Activated naive CD8-positive, alpha-beta T cell (primary cell): ENCODE measurements around the gene AOPEP.

Source experiments
- H3K27ac Mint-ChIP-seq: one replicate; pipeline ENCODE4 v1.8.0; 2021; ENCODE audit warnings: mixed read lengths
- H3K27me3 Mint-ChIP-seq: one replicate; pipeline ENCODE4 v1.8.0; 2021; ENCODE audit warnings: mixed read lengths
- H3K36me3 Mint-ChIP-seq: one replicate; pipeline ENCODE4 v1.8.0; 2021; ENCODE audit warnings: mixed read lengths
- H3K4me1 Mint-ChIP-seq: one replicate; pipeline ENCODE4 v1.8.0; 2021; ENCODE audit warnings: low read depth, mixed read lengths
- H3K4me3 Mint-ChIP-seq: one replicate; pipeline ENCODE4 v1.8.0; 2021; ENCODE audit warnings: mild to moderate bottlenecking, mixed read lengths
- H3K9me3 Mint-ChIP-seq: one replicate; pipeline ENCODE4 v1.8.0; 2021; ENCODE audit warnings: low read depth, mixed read lengths

AOPEP gene

GRCh38 chr9:95001720-95002119 lies 275.2 kb downstream of the AOPEP start:
- H3K27me3 Mint-ChIP-seq: peaks cover 28% of the 10 kb centered on the region
- H3K9me3 Mint-ChIP-seq: no peaks in the 10 kb centered on the region
- H3K36me3 Mint-ChIP-seq: peaks cover 9% of the 10 kb centered on the region
- H3K4me1 Mint-ChIP-seq: peaks cover 11% of the 10 kb centered on the region
- H3K27ac Mint-ChIP-seq: no peak overlapping the region
- H3K4me3 Mint-ChIP-seq: no peak overlapping the region

DNA sequence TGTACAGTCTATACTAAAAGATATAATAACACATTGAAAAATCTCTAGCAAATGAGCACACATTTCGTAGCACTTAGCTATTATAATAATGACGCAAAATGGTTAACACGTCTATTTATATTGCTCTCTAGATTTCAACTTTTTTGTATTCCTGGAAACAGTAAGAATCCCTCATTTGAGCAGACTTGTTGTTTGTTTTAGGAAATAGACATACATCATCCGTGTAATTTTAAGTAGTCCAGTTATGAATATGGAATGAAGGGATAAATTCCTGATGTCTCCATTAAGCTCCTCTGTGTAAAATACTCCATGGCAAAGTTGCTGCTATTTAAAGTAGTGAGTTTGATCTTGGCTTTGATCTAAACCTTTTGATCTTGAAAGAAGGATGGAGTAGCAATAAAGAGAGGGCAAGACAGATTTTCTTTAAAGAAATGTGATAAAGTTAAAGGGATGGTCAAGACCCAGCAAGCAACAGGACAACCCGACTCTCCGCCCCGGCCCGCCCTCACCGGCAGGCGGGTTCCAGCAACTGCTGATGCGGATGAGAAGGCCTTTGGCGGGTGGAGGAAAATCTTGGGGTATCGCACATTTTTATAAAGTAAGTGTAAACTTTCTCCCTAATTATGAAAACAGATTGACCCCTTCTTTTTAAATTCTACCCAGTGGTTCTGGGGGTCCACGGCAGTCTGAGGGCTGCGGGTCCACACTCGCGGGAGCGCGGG lies 277.4 kb downstream of the AOPEP start:
- H3K27ac Mint-ChIP-seq: no peak overlapping the region
- peaks cover 18% of the 10 kb centered on the region for H3K4me1 Mint-ChIP-seq
- no peaks in the 10 kb centered on the region for H3K9me3 Mint-ChIP-seq
- H3K4me3 Mint-ChIP-seq: peak overlapping the region; percentile 87
- peaks cover 21% of the 10 kb centered on the region for H3K27me3 Mint-ChIP-seq
- H3K36me3 Mint-ChIP-seq: peaks cover 10% of the 10 kb centered on the region

- Mint-ChIP-seq H3K4me1 (peaks cover 18% of the 10 kb centered on the region), H3K9me3 (no peaks in the 10 kb centered on the region), H3K4me3 (no peak overlapping the region), H3K27me3 (peaks cover 21% of the 10 kb centered on the region), H3K27ac (no peak overlapping the region), H3K36me3 (peaks cover 7% of the 10 kb centered on the region)
Measured at GRCh38 chr9:95004411-95005277, 278.1 kb downstream of the AOPEP start.

DNA sequence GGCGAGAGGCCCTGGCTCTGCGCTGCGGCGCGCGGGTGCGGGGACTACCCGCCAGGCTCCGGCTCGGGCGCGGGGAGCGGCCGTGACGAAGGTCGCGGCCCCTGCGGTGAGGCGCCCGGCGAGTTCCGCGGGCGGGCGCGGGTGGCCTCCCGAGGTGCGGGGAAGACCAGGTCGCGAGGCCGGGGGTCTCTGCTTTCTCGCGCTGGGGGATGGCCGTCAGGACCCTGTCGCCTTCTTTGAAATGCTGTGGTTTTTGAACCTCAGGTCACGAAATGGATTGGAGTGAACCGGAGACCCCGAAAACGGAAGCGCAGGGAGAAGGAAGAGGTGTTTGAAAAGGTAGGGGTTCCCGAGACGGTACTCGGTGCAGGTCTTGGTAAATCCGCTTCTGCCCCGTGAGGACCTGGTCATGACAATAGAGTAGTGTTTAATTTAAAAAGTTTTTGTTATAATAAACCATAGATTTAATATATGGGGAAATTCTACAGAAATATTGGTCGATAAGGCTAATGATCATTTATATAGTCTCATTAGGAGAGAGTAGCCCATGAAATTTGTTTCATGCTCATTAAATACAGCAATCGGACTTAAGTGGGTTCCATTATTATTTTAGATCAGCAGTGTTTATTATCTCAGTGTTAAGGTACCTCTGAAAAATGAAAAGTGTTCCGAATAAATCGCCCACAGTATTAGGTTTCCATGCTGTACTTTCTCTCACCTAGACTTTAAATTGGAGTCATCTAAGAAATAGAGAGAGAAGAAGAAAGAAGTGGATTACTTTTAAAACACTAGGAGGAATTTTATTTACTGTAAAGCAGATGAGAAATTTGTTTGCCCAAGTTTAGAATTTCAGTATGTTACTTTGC lies 279.0 kb downstream of the AOPEP start:
- Mint-ChIP-seq H3K9me3 (no peaks in the 10 kb centered on the region), H3K27me3 (peaks cover 17% of the 10 kb centered on the region), H3K27ac (no peak overlapping the region), H3K4me1 (peaks cover 18% of the 10 kb centered on the region), H3K4me3 (peak overlapping the region; percentile 79), H3K36me3 (peaks cover 7% of the 10 kb centered on the region)

- H3K4me1 Mint-ChIP-seq: peaks cover 18% of the 10 kb centered on the region
- no peaks in the 10 kb centered on the region for H3K9me3 Mint-ChIP-seq
- peaks cover 14% of the 10 kb centered on the region for H3K27me3 Mint-ChIP-seq
- peak overlapping the region; percentile 20 for H3K4me3 Mint-ChIP-seq
- peaks cover 3% of the 10 kb centered on the region for H3K36me3 Mint-ChIP-seq
- H3K27ac Mint-ChIP-seq: no peak overlapping the region
Measured at GRCh38 chr9:95007226-95007869, 280.8 kb downstream of the AOPEP start.

- Mint-ChIP-seq H3K27ac (no peak overlapping the region), H3K36me3 (peaks cover 3% of the 10 kb centered on the region), H3K4me1 (peaks cover 15% of the 10 kb centered on the region), H3K9me3 (no peaks in the 10 kb centered on the region), H3K27me3 (peaks cover 5% of the 10 kb centered on the region), H3K4me3 (no peak overlapping the region)
Measured at GRCh38 chr9:95008151-95008771, 281.8 kb downstream of the AOPEP start.

DNA sequence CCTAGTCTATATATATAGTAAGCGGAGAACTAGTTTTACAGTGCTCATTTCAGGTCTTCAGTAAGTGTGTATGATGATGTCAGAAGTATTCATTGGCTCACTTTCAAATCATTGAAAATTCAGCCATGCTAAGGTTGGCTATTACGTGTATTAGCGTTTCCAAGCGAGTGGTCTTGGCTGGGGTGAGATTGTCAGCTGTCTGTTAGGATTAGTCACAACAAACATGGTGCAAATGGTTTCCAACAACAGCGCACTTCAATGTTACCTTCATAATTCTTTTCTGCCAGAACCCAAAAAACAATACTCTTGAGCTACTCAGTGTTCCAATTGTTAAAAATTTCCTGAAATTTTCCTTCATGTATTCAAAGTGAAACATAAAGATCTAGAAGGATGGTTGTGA lies 283.0 kb downstream of the AOPEP start:
- Mint-ChIP-seq H3K9me3 (no peaks in the 10 kb centered on the region), H3K36me3 (peaks cover 3% of the 10 kb centered on the region), H3K27me3 (no peaks in the 10 kb centered on the region), H3K4me3 (no peak overlapping the region), H3K27ac (no peak overlapping the region), H3K4me1 (peaks cover 11% of the 10 kb centered on the region)

DNA sequence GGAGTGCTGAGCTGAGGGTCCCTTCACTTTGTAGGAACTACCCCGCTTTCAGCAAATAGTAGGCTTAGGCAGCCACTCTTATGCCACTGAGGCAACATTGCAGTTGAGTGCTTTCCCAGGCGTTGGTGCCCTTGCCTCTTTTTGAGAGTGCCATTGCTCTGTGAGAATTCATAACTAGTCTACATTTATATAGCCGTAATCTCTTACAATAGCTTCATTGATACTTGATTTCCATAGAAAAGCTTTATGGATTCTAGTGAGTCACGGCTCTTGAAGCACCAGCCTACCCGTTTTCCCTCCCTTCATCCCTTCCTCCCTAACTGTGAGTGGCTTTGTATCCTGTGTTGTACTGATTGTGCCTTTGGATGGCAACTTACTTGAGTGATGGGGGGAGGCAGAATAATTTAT lies 283.9 kb downstream of the AOPEP start:
- no peak overlapping the region for H3K4me3 Mint-ChIP-seq
- H3K4me1 Mint-ChIP-seq: peaks cover 10% of the 10 kb centered on the region
- H3K9me3 Mint-ChIP-seq: no peaks in the 10 kb centered on the region
- peaks cover 3% of the 10 kb centered on the region for H3K36me3 Mint-ChIP-seq
- H3K27me3 Mint-ChIP-seq: no peaks in the 10 kb centered on the region
- H3K27ac Mint-ChIP-seq: no peak overlapping the region

- Mint-ChIP-seq H3K4me1 (peaks cover 6% of the 10 kb centered on the region), H3K27me3 (no peaks in the 10 kb centered on the region), H3K9me3 (no peaks in the 10 kb centered on the region), H3K36me3 (peaks cover 3% of the 10 kb centered on the region), H3K27ac (no peak overlapping the region), H3K4me3 (no peak overlapping the region)
Measured at GRCh38 chr9:95012035-95012708, 285.7 kb downstream of the AOPEP start.

GRCh38 chr9:95012902-95013301 lies 286.4 kb downstream of the AOPEP start:
- H3K4me3 Mint-ChIP-seq: no peak overlapping the region
- no peaks in the 10 kb centered on the region for H3K27me3 Mint-ChIP-seq
- no peaks in the 10 kb centered on the region for H3K9me3 Mint-ChIP-seq
- H3K4me1 Mint-ChIP-seq: no peaks in the 10 kb centered on the region
- peaks cover 3% of the 10 kb centered on the region for H3K36me3 Mint-ChIP-seq
- no peak overlapping the region for H3K27ac Mint-ChIP-seq

DNA sequence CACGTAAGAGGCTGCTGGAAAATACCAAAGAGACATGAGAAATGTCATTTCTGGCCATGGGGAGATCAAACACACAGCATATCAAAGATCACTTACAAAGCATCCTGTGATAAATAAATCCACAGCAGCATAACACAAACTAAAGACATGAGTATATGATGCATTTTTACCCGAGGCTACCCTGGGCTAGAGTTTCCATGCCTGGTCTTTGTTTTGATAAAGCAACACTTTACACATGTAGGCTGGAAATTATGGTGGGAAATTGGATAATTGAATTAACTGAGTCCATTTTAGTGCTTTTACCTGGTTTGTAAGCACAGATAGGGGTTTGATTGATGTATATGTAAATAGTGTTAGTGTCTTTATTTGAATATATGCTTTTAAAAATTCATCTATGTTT lies 288.4 kb downstream of the AOPEP start:
- H3K9me3 Mint-ChIP-seq: no peaks in the 10 kb centered on the region
- no peak overlapping the region for H3K4me3 Mint-ChIP-seq
- H3K4me1 Mint-ChIP-seq: no peaks in the 10 kb centered on the region
- H3K36me3 Mint-ChIP-seq: peaks cover 6% of the 10 kb centered on the region
- no peak overlapping the region for H3K27ac Mint-ChIP-seq
- no peaks in the 10 kb centered on the region for H3K27me3 Mint-ChIP-seq

DNA sequence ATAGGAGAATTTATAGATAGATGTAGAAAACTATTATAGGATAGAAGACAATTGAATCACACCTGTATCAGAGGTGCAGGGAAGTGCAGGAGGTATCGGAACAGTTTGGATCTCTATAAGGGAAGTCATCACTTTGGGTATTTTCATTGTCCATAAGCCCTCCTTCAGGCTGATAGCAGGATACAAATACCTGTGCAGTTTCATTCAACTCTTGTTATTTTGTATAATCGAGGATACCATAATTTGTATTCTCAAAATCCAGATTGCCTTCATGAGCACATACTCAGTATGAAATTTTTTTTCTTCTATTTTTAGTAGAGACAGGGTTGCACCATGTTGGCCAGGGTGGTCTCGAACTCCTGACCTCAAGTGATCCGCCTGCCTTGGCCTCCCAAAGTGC lies 289.1 kb downstream of the AOPEP start:
- Mint-ChIP-seq H3K27ac (no peak overlapping the region), H3K27me3 (no peaks in the 10 kb centered on the region), H3K9me3 (no peaks in the 10 kb centered on the region), H3K36me3 (peaks cover 11% of the 10 kb centered on the region), H3K4me3 (no peak overlapping the region), H3K4me1 (no peaks in the 10 kb centered on the region)

DNA sequence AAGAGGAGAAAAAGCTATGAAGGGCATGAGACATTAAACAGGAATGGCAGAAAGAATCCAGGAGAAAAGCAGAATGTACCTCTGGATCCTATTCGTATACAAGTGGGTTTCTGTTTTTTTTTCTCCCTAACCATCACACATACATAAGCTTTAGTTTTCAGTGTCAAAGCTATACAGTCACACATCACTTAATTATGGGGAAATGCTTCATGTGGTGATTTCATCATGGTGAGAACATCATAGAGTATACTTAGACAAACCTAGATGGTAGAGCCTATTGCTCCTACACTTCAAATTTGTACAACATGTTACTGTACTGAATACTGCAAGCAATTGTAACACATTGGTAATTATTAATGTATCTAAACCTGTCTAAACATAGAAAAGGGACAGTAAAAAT lies 290.6 kb downstream of the AOPEP start:
- no peaks in the 10 kb centered on the region for H3K4me1 Mint-ChIP-seq
- no peak overlapping the region for H3K4me3 Mint-ChIP-seq
- H3K9me3 Mint-ChIP-seq: no peaks in the 10 kb centered on the region
- peaks cover 19% of the 10 kb centered on the region for H3K36me3 Mint-ChIP-seq
- H3K27ac Mint-ChIP-seq: no peak overlapping the region
- no peaks in the 10 kb centered on the region for H3K27me3 Mint-ChIP-seq

DNA sequence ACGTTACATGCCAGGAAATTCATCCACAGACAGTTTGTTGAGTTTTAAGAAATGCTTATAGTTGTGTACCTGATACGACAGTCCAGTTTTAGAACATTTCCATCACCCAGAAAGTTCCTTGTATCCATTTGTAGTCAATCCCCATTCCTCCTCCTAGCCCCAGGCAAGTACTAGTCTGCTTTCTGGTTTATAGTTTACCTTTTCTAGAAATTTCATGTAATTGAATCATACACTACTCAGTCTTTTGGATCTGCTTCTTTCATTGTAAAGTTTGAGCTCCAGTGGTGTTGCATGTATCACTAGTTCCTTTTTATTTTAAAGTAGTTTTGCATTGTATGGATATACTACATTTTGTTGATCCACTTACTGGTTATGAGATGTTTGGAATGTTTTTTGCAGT lies 291.2 kb downstream of the AOPEP start:
- Mint-ChIP-seq H3K4me1 (no peaks in the 10 kb centered on the region), H3K27ac (no peak overlapping the region), H3K9me3 (no peaks in the 10 kb centered on the region), H3K4me3 (no peak overlapping the region), H3K36me3 (peaks cover 19% of the 10 kb centered on the region), H3K27me3 (no peaks in the 10 kb centered on the region)
